Transverse colon (tissue), 4 donors: ENCODE results near the gene DRAM2. TPM values are rescaled to one million over a fixed set of nuclear protein-coding genes. Genes with fewer than 3 reads are reported as not detected.

Source experiments
- DNase-seq: peaks from one replicate; pipeline ENCODE4 v3.0.0-alpha.2; 2019
- H3K27ac ChIP-seq, 4 donors: fragments of 200-600 bp; sonication (generic); 2 replicates each; pipeline ENCODE4 v1.5.1; 2016 to 2018; ENCODE audit warnings: inconsistent platforms in 4 of 4
- H3K27me3 ChIP-seq: fragments of 200-600 bp; sonication (generic); 2 replicates; pipeline ENCODE4 v1.5.1; 2017; ENCODE audit warnings: inconsistent platforms
- H3K36me3 ChIP-seq, 4 donors: fragments of 200-600 bp; sonication (generic); 2 replicates each; pipeline ENCODE4 v1.5.1; 2017 to 2019; ENCODE audit warnings: inconsistent platforms in 4 of 4
- H3K4me1 ChIP-seq, 4 donors: fragments of 200-600 bp; sonication (generic); 2 replicates each; pipeline ENCODE4 v1.5.1; 2017 to 2020; ENCODE audit warnings: inconsistent platforms in 4 of 4
- H3K4me3 ChIP-seq, 4 donors: fragments of 200-600 bp; sonication (generic); 1 replicate in 1 of 4; 2 replicates in 3 of 4; pipeline versions ENCODE4 v1.5.1 to v1.6.1; 2017 to 2019; ENCODE audit warnings: inconsistent platforms in 4 of 4
- H3K9me3 ChIP-seq, 2 donors: fragments of 200-600 bp; sonication (generic); 2 replicates each; pipeline ENCODE4 v1.5.1; 2017 to 2019; ENCODE audit warnings: inconsistent platforms in 2 of 2
- CTCF ChIP-seq, 5 experiments: fragments of 200-600 bp in 3 of 5; fragments of 450-650 bp in 2 of 5; sonication (generic) in 3 of 5; IDR thresholded peaks; 1 replicate in 2 of 5; 2 replicates in 3 of 5; pipeline ENCODE4 v1.5.1; 2016 to 2017; ENCODE audit warnings: antibody characterized with exemption in 5 of 5, inconsistent platforms in 3 of 5, mild to moderate bottlenecking in 2 of 5, moderate library complexity in 1 of 5
- EP300 ChIP-seq: sonication (generic); formaldehyde crosslinking; IDR thresholded peaks from one replicate; pipeline ENCODE4 v1.6.1; 2017; ENCODE audit warnings: antibody characterized with exemption, low read depth
- POLR2A ChIP-seq: fragments of 450-650 bp; IDR thresholded peaks from one replicate; pipeline ENCODE4 v1.6.1; 2016; ENCODE audit warnings: antibody characterized with exemption, mild to moderate bottlenecking, moderate library complexity
- POLR2AphosphoS5 ChIP-seq, 3 donors: sonication (generic); formaldehyde crosslinking; IDR thresholded peaks; one replicate each; pipeline ENCODE4 v1.6.1; 2016; ENCODE audit warnings: antibody characterized with exemption in 3 of 3
- WGBS, 2 donors: methylation state at CpG; one replicate each; pipeline ENCODE4 v1.1.5; 2018; ENCODE audit warnings: low coverage in 1 of 2; 5-methylcytosine and 5-hydroxymethylcytosine counted together
- in situ Hi-C, 4 donors: fragments of 200-750 bp; cut with MboI; loops; one replicate each; pipeline versions ENCODE4 v1.15.0 to v1.15.1; 2017; ENCODE audit warnings: low sequenced_read_pairs in 3 of 4, low pct_ligation_motif_present in 1 of 4, low pct_unique_long_range_greater_than_20kb in 1 of 4
- intact Hi-C: fragments of 100-400 bp; cut with DNase I; formaldehyde crosslinking; loops from one replicate; pipeline ENCODE4 v1.15.1; 2023; ENCODE audit warnings: low total_unique reads
- total RNA-seq, 4 donors: library from RNA; depleted of rRNA; stranded (reverse); fragments of >200 nt; gene quantifications; one replicate each; pipeline ENCODE4 v1.1.0, GENCODE V29; 2016

Gene DRAM2
- total RNA-seq, 4 donors from 2014 or later: 36.2 to 116 (median 81.7) TPM

- Histone ChIP-seq H3K4me3 (no peak overlapping the region), H3K36me3 (peaks cover 0 to 49% (median 9%) of the 10 kb centered on the region in 4 donors)
Measured at GRCh38 chr1:111172463-111172862, 32.6 kb upstream of the DRAM2 start.

GRCh38 chr1:111164151-111164550 lies 24.3 kb upstream of the DRAM2 start:
- H3K4me3 ChIP-seq: no peak overlapping the region
- TF ChIP-seq POLR2A (no peak), POLR2AphosphoS5 (IDR thresholded peaks at IDR 0.05) (no peak), EP300 (no peak), CTCF (IDR thresholded peaks at IDR 0.05) (no peak)
- no peaks in the 10 kb centered on the region for H3K27me3 ChIP-seq
- H3K27ac ChIP-seq: no peak overlapping the region
- H3K9me3 ChIP-seq: no peaks in the 10 kb centered on the region
- in situ Hi-C loops (no loop called here), intact Hi-C loops (no loop called here)
- H3K36me3 ChIP-seq: peaks cover 0 to 43% (median 8%) of the 10 kb centered on the region in 4 donors
- WGBS, 2 donors: 94 to 97% methylated on average over 2 of the region's 2 CpGs
- no peak for DNase-seq
- H3K4me1 ChIP-seq: peaks cover 0 to 8% (median 0%) of the 10 kb centered on the region in 4 donors

More at GRCh38 chr1:111172463-111172862, 32.6 kb upstream of the DRAM2 start:
- intact Hi-C loops: no loop called here
- H3K4me1 ChIP-seq: no peaks in the 10 kb centered on the region
- H3K27ac ChIP-seq: no peak overlapping the region
- no peaks in the 10 kb centered on the region for H3K9me3 ChIP-seq
- H3K27me3 ChIP-seq: no peaks in the 10 kb centered on the region
- TF ChIP-seq POLR2AphosphoS5 (IDR thresholded peaks at IDR 0.05) (no peak), CTCF (IDR thresholded peaks at IDR 0.05) (no peak)
- in situ Hi-C loops: no loop called here
- no peak for DNase-seq

GRCh38 chr1:111163363-111163762 lies 23.5 kb upstream of the DRAM2 start:
- peaks cover 0 to 35% (median 6%) of the 10 kb centered on the region in 4 donors for H3K36me3 ChIP-seq
- no peaks in the 10 kb centered on the region for H3K9me3 ChIP-seq
- 94 to 95% methylated on average over 3 to 4 of the region's 4 CpGs for WGBS, 2 donors
- H3K4me1 ChIP-seq: peaks cover 0 to 8% (median 0%) of the 10 kb centered on the region in 4 donors
- intact Hi-C loops: no loop called here
- H3K27ac ChIP-seq: no peak overlapping the region
- TF ChIP-seq EP300: no peak
- no peak for TF ChIP-seq POLR2A
- no peak for TF ChIP-seq CTCF (IDR thresholded peaks at IDR 0.05)
- TF ChIP-seq POLR2AphosphoS5 (IDR thresholded peaks at IDR 0.05): no peak
- no peaks in the 10 kb centered on the region for H3K27me3 ChIP-seq
- in situ Hi-C loops: no loop called here
- no peak overlapping the region for H3K4me3 ChIP-seq
- DNase-seq: no peak

GRCh38 chr1:111162488-111162880 lies 22.6 kb upstream of the DRAM2 start:
- Histone ChIP-seq H3K4me3 (no peak overlapping the region), H3K4me1 (peaks cover 0 to 8% (median 0%) of the 10 kb centered on the region in 4 donors), H3K27ac (no peak overlapping the region), H3K27me3 (no peaks in the 10 kb centered on the region), H3K36me3 (peaks cover 0 to 27% (median 3%) of the 10 kb centered on the region in 4 donors), H3K9me3 (no peaks in the 10 kb centered on the region)
- TF ChIP-seq CTCF (IDR thresholded peaks at IDR 0.05) (no peak), POLR2AphosphoS5 (IDR thresholded peaks at IDR 0.05) (no peak), POLR2A (no peak), EP300 (no peak)
- 83 to 92% methylated on average over 2 of the region's 2 CpGs for WGBS, 2 donors
- intact Hi-C loops: no loop called here
- DNase-seq: no peak
- in situ Hi-C loops: no loop called here
